ENCODE measurements around the gene SEPTIN12. TPM values are rescaled to one million over a fixed set of nuclear protein-coding genes. Genes with fewer than 3 reads are reported as not detected.

The SEPTIN12 gene
- polyA plus RNA-seq, 4 donors = 0.06 TPM; not detected in 3

GRCh38 chr16:4826980-4827379, 38.8 kb upstream of the SEPTIN12 start:
- no peak for DNase-seq

GRCh38 chr16:4826526-4826925, 38.4 kb upstream of the SEPTIN12 start:
- Histone ChIP-seq H3K4me1 (ENCODE audit: control insufficient read depth in 3 of 3, insufficient read depth in 2 of 3, low read depth in 1 of 3, low read length in 2 of 3) (no peaks in the 10 kb centered on the region), H3K36me3 (ENCODE audit: control insufficient read depth in 3 of 3, insufficient read depth in 2 of 3, low read depth in 1 of 3, low read length in 3 of 3) (peaks cover 21 to 87% (median 32%) of the 10 kb centered on the region in 3 donors), H3K4me3 (ENCODE audit: low read depth in 1 of 3, low read length in 3 of 3) (no peak overlapping the region), H3K27ac (ENCODE audit: low read depth in 1 of 3, low read length in 2 of 3) (no peak overlapping the region), H3K9me3 (ENCODE audit: control insufficient read depth in 2 of 2, insufficient read depth in 1 of 2, low read depth in 1 of 2, low read length in 1 of 2) (no peaks in the 10 kb centered on the region), H3K27me3 (ENCODE audit: control insufficient read depth in 3 of 3, insufficient read depth in 3 of 3, low read length in 3 of 3) (no peaks in the 10 kb centered on the region)
- FAIRE-seq (no peak), DNase-seq (no peak)
- WGBS, 3 donors = 95 to 100% (median 96%) methylated on average over 4 of the region's 4 CpGs

More at GRCh38 chr16:4826980-4827379, 38.8 kb upstream of the SEPTIN12 start:
- no peaks in the 10 kb centered on the region for H3K9me3 ChIP-seq (ENCODE audit: control insufficient read depth in 2 of 2, insufficient read depth in 1 of 2, low read depth in 1 of 2, low read length in 1 of 2)
- no peak for FAIRE-seq
- no peak overlapping the region for H3K4me3 ChIP-seq (ENCODE audit: low read depth in 1 of 3, low read length in 3 of 3)
- H3K4me1 ChIP-seq (ENCODE audit: control insufficient read depth in 3 of 3, insufficient read depth in 2 of 3, low read depth in 1 of 3, low read length in 2 of 3) = no peaks in the 10 kb centered on the region
- 91 to 93% (median 92%) methylated on average over 10 of the region's 10 CpGs for WGBS, 3 donors
- no peak overlapping the region for H3K27ac ChIP-seq (ENCODE audit: low read depth in 1 of 3, low read length in 2 of 3)
- H3K36me3 ChIP-seq (ENCODE audit: control insufficient read depth in 3 of 3, insufficient read depth in 2 of 3, low read depth in 1 of 3, low read length in 3 of 3) = peaks cover 19 to 88% (median 31%) of the 10 kb centered on the region in 3 donors
- no peaks in the 10 kb centered on the region for H3K27me3 ChIP-seq (ENCODE audit: control insufficient read depth in 3 of 3, insufficient read depth in 3 of 3, low read length in 3 of 3)

- FAIRE-seq (no peak), DNase-seq (no peak)
- Histone ChIP-seq H3K4me1 (ENCODE audit: control insufficient read depth in 3 of 3, insufficient read depth in 2 of 3, low read depth in 1 of 3, low read length in 2 of 3) (no peaks in the 10 kb centered on the region), H3K27me3 (ENCODE audit: control insufficient read depth in 3 of 3, insufficient read depth in 3 of 3, low read length in 3 of 3) (no peaks in the 10 kb centered on the region), H3K9me3 (ENCODE audit: control insufficient read depth in 2 of 2, insufficient read depth in 1 of 2, low read depth in 1 of 2, low read length in 1 of 2) (no peaks in the 10 kb centered on the region), H3K4me3 (ENCODE audit: low read depth in 1 of 3, low read length in 3 of 3) (no peak overlapping the region), H3K27ac (ENCODE audit: low read depth in 1 of 3, low read length in 2 of 3) (no peak overlapping the region), H3K36me3 (ENCODE audit: control insufficient read depth in 3 of 3, insufficient read depth in 2 of 3, low read depth in 1 of 3, low read length in 3 of 3) (peaks cover 20 to 83% (median 29%) of the 10 kb centered on the region in 3 donors)
- WGBS, 3 donors = 88 to 92% (median 91%) methylated on average over 8 of the region's 8 CpGs
Measured at GRCh38 chr16:4825196-4825595, 37.1 kb upstream of the SEPTIN12 start.

- whole genome bisulfite sequencing, 3 donors = 91 to 96% (median 96%) methylated on average over 6 of the region's 6 CpGs
- DNase-seq (no peak), FAIRE-seq (no peak)
- no peak overlapping the region for H3K4me3 ChIP-seq (ENCODE audit: low read depth in 1 of 3, low read length in 3 of 3)
- peaks cover 19 to 72% (median 27%) of the 10 kb centered on the region in 3 donors for H3K36me3 ChIP-seq (ENCODE audit: control insufficient read depth in 3 of 3, insufficient read depth in 2 of 3, low read depth in 1 of 3, low read length in 3 of 3)
- no peaks in the 10 kb centered on the region for H3K4me1 ChIP-seq (ENCODE audit: control insufficient read depth in 3 of 3, insufficient read depth in 2 of 3, low read depth in 1 of 3, low read length in 2 of 3)
- H3K9me3 ChIP-seq (ENCODE audit: control insufficient read depth in 2 of 2, insufficient read depth in 1 of 2, low read depth in 1 of 2, low read length in 1 of 2) = no peaks in the 10 kb centered on the region
- H3K27ac ChIP-seq (ENCODE audit: low read depth in 1 of 3, low read length in 2 of 3) = no peak overlapping the region
- H3K27me3 ChIP-seq (ENCODE audit: control insufficient read depth in 3 of 3, insufficient read depth in 3 of 3, low read length in 3 of 3) = no peaks in the 10 kb centered on the region
Measured at GRCh38 chr16:4820652-4821051, 32.5 kb upstream of the SEPTIN12 start.

- H3K36me3 ChIP-seq (ENCODE audit: control insufficient read depth in 3 of 3, insufficient read depth in 2 of 3, low read depth in 1 of 3, low read length in 3 of 3) = peaks cover 21 to 75% (median 23%) of the 10 kb centered on the region in 3 donors
- no peak overlapping the region for H3K27ac ChIP-seq (ENCODE audit: low read depth in 1 of 3, low read length in 2 of 3)
- no peaks in the 10 kb centered on the region for H3K27me3 ChIP-seq (ENCODE audit: control insufficient read depth in 3 of 3, insufficient read depth in 3 of 3, low read length in 3 of 3)
- H3K9me3 ChIP-seq (ENCODE audit: control insufficient read depth in 2 of 2, insufficient read depth in 1 of 2, low read depth in 1 of 2, low read length in 1 of 2) = no peaks in the 10 kb centered on the region
- FAIRE-seq (no peak), DNase-seq (no peak)
- no peak overlapping the region for H3K4me3 ChIP-seq (ENCODE audit: low read depth in 1 of 3, low read length in 3 of 3)
- no peaks in the 10 kb centered on the region for H3K4me1 ChIP-seq (ENCODE audit: control insufficient read depth in 3 of 3, insufficient read depth in 2 of 3, low read depth in 1 of 3, low read length in 2 of 3)
- 85 to 91% (median 89%) methylated on average over 16 of the region's 16 CpGs for WGBS, 3 donors
Measured at GRCh38 chr16:4814542-4815173, 26.5 kb upstream of the SEPTIN12 start.

GRCh38 chr16:4814046-4814445, 25.9 kb upstream of the SEPTIN12 start:
- DNase-seq (no peak), FAIRE-seq (no peak)
- Histone ChIP-seq H3K36me3 (ENCODE audit: control insufficient read depth in 3 of 3, insufficient read depth in 2 of 3, low read depth in 1 of 3, low read length in 3 of 3) (peaks cover 17 to 76% (median 23%) of the 10 kb centered on the region in 3 donors), H3K4me1 (ENCODE audit: control insufficient read depth in 3 of 3, insufficient read depth in 2 of 3, low read depth in 1 of 3, low read length in 2 of 3) (no peaks in the 10 kb centered on the region), H3K4me3 (ENCODE audit: low read depth in 1 of 3, low read length in 3 of 3) (no peak overlapping the region), H3K9me3 (ENCODE audit: control insufficient read depth in 2 of 2, insufficient read depth in 1 of 2, low read depth in 1 of 2, low read length in 1 of 2) (no peaks in the 10 kb centered on the region), H3K27ac (ENCODE audit: low read depth in 1 of 3, low read length in 2 of 3) (no peak overlapping the region), H3K27me3 (ENCODE audit: control insufficient read depth in 3 of 3, insufficient read depth in 3 of 3, low read length in 3 of 3) (no peaks in the 10 kb centered on the region)

- no peaks in the 10 kb centered on the region for H3K9me3 ChIP-seq (ENCODE audit: control insufficient read depth in 2 of 2, insufficient read depth in 1 of 2, low read depth in 1 of 2, low read length in 1 of 2)
- H3K36me3 ChIP-seq (ENCODE audit: control insufficient read depth in 3 of 3, insufficient read depth in 2 of 3, low read depth in 1 of 3, low read length in 3 of 3) = peaks cover 13 to 74% (median 25%) of the 10 kb centered on the region in 3 donors
- 94 to 98% (median 95%) methylated on average over 16 of the region's 16 CpGs for WGBS, 3 donors
- H3K27ac ChIP-seq (ENCODE audit: low read depth in 1 of 3, low read length in 2 of 3) = no peak overlapping the region
- DNase-seq (no peak), FAIRE-seq (no peak)
- no peaks in the 10 kb centered on the region for H3K4me1 ChIP-seq (ENCODE audit: control insufficient read depth in 3 of 3, insufficient read depth in 2 of 3, low read depth in 1 of 3, low read length in 2 of 3)
- H3K4me3 ChIP-seq (ENCODE audit: low read depth in 1 of 3, low read length in 3 of 3) = no peak overlapping the region
- H3K27me3 ChIP-seq (ENCODE audit: control insufficient read depth in 3 of 3, insufficient read depth in 3 of 3, low read length in 3 of 3) = no peaks in the 10 kb centered on the region
Measured at GRCh38 chr16:4813251-4814003, 25.3 kb upstream of the SEPTIN12 start.

GRCh38 chr16:4811773-4812172, 23.6 kb upstream of the SEPTIN12 start:
- H3K4me1 ChIP-seq (ENCODE audit: control insufficient read depth in 3 of 3, insufficient read depth in 2 of 3, low read depth in 1 of 3, low read length in 2 of 3) = no peaks in the 10 kb centered on the region
- peaks cover 13 to 71% (median 33%) of the 10 kb centered on the region in 3 donors for H3K36me3 ChIP-seq (ENCODE audit: control insufficient read depth in 3 of 3, insufficient read depth in 2 of 3, low read depth in 1 of 3, low read length in 3 of 3)
- 90 to 94% (median 91%) methylated on average over 8 to 9 of the region's 9 CpGs for WGBS, 3 donors
- no peak for FAIRE-seq
- H3K9me3 ChIP-seq (ENCODE audit: control insufficient read depth in 2 of 2, insufficient read depth in 1 of 2, low read depth in 1 of 2, low read length in 1 of 2) = no peaks in the 10 kb centered on the region
- no peaks in the 10 kb centered on the region for H3K27me3 ChIP-seq (ENCODE audit: control insufficient read depth in 3 of 3, insufficient read depth in 3 of 3, low read length in 3 of 3)
- no peak for DNase-seq
- no peak overlapping the region for H3K4me3 ChIP-seq (ENCODE audit: low read depth in 1 of 3, low read length in 3 of 3)
- no peak overlapping the region for H3K27ac ChIP-seq (ENCODE audit: low read depth in 1 of 3, low read length in 2 of 3)

Data from small intestine (tissue), 7 donors.